GM19372 (cell line): ENCODE results near the gene SPIN3.
"Not testable (repeated sequence)": the region's sequence is repeated elsewhere in the genome, so short reads cannot be mapped to it uniquely, and the experiment has no call there.

ENCODE experiments used
- ATAC-seq: cut with Tn5 transposase; IDR thresholded peaks from one replicate; pipeline ENCODE4 v1.9.1; 2021; ENCODE audit warnings: mild to moderate bottlenecking, low read depth, moderate library complexity; ENCODE audit not compliant: unreplicated experiment

The SPIN3 gene

DNA sequence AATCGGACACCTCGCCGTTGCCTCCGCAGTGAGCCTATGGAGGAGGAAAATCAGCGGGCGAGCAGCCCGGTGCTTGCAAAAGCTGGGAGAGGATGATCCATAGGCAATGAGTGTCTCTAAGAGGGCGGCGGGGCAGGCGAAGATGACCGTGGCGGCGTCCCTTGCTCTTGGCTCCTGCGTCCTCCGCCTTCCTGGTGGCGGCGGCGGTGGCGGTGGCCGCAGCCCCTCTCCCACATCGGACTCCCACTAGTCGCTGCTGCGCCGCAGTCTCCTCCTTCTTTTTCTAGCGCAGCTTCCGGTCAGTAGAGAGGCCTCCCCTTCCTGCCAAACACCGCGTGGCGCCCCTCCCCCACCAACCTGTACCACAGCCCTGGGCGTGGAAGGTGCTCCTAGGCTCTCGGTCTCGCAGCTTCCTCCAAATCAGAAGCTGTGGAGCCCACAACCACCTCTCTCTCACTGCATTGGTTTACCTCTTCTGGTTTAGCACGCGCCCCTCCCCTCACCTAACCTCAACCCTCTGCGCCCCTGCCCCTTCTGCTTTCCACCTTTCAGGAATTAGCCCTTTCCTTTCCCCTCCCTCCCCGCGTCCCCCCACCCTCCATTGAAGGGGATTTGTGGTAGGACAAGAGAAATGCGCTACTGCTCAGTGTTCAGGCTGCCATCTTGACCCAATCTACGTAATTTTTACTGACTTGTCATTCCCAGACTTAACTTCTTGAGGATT is at the start of gene SPIN3:
Gene SPIN3, minus strand, starts transcription at position 271 of the 724 bp plus-strand sequence. CDS start 594 bp downstream, outside the sequence.
- peak; percentile 97 for ATAC-seq

DNA sequence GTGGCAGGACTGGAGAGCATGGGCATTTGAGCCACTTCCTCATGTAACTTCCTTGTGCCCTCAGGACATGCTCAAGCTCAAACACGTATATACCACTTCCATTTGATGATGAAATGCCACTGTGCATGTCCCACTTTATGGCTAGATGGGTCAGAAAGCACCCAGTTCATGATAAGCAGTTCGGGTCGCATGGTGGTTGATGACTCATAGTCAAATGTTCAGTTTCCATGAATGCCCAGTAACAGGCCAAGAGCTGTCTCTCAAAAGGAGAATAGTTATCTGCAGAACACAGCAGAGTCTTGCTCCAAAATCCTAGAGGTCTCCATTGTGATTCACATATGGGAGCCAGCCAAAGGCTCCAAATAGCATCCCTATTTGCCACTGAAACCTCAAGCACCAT is 48.9 kb upstream of the SPIN3 start:
- ATAC-seq, result no peak

DNA sequence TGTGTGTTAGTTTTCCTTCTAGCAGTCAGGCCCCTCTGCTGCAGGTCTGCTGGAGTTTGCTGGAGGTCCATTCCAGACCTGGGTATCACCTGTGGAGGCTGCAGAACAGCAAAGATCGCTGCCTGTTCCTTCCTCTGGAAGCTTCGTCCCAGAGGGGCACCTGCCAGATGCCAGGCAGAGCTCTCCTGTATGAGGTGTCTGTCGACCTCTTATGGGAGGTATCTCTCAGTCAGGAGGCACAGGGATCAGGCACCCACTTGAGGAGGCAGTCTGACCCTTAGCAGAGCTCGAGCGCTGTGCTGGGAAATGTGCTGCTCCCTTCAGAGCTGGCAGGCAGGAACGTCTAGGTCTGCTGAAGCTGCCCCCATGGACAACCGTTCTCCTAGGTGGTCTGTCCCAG is 41.9 kb upstream of the SPIN3 start:
- ATAC-seq, result not testable (repeated sequence)

DNA sequence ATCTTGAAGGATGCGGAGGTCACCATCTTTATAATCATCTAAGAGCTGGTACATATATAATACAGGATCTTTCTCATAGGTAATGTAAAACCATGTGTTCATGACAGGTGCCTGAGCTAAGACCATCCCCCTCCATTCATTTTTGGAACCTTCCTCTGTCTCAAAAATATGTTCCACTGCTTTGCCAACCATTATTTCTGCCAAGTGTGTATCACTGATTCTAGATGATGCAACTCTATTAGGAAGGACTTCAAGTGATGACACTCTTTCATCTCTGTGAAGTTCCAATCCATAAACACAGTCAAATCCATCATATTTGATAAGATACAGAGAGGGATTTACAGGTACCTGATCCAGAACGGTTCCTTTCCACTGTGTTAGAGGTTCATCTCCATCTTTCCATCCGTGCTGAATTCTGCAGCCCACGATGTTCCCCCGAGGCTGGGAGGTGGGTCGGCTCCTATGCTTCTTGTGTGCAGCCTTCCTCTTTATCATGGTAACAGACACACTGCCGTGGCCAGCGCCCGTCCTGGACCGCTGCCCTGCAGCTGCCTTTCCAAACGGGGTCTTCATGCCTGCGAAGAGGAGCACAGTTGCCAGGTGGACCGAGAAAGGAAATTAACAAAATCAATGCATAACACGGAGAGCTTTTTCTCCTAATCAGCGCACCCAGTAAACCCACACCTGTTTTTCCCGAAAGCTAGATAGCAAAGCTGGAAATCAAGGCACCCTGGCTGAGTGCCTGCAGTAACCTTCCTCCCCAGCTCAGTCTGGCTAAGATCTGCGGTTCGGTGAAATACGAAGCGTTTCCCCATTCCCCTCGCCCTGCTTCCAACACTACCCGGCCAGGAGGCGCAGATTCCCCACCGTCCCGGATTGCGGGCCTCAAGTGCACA is 718 bp downstream of the SPIN3 start:
- ATAC-seq, result no peak

DNA sequence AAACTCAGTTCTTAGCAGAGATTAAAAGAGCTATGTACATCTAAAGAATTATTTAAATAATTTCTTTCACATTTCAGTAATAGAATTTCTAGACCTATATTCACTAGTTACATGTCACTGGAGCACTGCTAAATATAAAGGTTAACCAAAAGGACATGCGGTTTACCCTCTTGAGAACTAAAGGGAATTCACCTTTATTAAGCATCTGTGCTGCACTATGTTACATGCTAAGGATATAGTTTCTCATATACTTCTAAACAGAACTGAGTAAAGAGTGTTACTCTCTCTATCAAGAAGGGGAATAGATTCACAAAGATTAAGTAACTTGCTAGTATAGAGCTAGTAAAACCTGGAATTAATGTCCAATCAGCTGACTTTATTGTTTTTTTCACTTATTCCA is 7.6 kb downstream of the SPIN3 start:
- no peak for ATAC-seq

DNA sequence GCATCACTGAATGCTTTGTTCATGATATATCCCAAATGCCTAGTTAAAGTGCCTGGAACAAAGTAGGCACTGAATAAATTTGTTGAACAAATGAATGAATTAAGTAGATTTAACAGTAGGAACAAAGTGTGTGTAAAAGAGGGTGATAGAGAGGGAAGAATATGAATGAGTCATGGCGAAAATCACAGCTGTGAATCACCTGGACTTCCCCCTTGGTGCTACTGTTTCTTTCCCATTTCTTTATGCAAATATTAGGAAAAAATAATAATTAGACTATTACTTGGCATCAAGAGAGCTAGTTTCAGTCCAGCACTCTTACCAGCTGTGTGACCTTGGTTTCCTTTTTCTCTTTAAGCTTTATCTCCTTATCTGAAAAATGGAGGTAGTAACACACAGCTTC is 9.2 kb downstream of the SPIN3 start:
- no peak for ATAC-seq

DNA sequence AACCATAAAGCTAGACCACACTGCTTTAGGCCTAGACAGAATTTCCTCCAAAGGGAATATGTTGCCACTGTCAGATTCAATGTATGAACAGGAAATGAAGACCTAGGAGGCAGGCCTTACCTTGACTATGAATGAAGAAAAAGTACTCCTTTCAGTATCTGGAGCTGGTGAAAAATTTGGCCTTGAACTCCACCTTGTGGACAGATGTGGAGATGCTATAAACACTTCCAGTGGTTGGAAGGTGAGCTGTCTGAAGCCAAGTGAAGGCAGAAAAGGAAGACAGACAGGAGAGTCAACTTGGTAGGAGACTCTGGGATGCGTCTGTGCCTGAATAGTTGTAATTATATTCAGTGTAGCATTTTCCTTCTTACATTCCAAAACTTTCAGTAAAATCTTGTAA is 17.2 kb downstream of the SPIN3 start:
- ATAC-seq, result peak; percentile 88

DNA sequence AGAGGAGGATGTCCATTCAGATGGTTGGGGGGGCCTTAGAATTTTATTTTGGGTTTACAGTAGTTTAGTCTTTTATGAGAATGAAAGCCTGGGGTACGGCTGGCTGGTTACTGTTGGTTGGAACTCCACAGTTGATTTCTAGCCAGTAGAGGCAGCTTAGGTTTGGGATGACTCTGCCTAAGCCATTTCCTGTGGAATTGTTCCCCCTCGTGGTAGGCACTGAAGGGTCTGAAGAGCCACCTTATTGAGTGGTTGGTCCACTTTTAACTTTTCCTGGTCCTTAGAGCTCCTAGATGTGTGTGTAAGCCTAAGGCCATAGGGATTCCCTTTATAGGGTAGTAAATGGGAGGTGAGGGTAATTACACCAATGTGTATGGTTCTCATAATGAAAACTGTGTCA is 19.7 kb downstream of the SPIN3 start:
- no peak for ATAC-seq

DNA sequence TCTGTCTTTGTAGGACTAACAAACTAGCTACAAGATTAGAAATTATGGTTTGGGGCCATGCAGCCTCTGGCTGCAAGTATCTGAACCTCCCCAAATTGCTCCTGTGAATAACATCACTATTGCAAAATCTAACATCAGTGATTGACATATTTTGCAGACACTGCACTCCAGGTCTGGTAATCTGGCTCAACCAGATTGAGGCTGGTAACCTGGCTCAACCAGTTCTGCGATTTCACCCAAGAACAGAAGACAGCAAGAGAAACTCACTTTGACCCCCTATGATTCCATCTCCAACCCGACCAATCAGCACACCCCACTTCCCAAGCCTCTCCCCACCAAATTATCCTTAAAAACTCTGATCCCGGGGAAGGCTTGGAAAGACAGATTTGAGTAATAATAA is 20.9 kb downstream of the SPIN3 start:
- no peak for ATAC-seq

DNA sequence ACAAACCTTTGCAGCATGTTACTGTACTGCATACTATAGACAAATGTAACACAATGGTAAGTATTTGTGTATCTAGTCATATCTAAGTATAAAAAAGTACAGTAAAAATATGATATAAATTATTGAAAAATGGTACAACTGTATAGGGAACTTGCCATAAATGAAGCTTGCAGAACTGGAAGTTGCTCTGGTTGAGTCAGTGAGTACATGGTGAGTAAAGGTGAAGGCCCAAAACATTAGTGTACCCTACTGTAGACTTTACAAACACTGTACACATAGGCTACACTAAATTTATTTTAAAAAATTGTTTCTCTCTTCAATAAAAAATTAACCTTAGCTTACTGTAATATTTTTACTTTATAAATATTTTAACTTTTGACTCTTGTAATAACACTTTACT is 25.8 kb downstream of the SPIN3 start:
- no peak for ATAC-seq

DNA sequence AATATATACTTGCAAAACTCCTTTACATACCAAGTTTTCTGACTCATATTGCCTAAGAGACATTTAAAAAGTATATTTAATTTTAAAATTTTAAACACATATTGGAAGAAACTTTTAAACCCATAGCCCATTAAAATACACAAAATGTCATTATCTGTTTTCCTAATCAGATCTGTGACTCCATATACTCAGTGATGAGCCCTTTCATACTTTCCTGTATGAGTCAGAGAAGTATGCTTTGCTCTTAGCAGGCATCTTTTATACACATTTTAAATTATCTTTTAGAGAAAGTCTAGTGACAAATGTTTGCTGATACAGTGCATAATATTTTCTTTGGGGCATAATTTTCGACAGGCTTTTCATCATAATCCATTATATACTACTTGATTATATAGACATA is 26.4 kb downstream of the SPIN3 start:
- no peak for ATAC-seq

DNA sequence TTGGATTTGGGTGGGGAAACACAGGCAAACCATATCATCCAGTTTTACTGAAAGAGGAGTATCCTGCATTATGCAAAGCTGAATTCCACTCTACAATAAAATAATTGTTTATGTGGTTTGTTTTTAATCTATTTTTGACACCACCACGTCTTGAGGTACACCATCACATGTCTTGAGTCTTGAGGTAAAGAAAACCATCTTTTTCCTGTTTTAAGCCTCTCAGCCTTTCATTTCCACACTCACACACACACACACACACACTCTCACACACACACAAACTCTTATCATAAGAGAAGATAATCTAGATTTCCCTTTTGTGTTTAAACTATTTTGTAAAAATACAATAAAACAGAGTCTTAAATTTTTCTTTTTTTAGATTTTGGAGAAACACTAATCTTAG is 32.0 kb downstream of the SPIN3 start:
- ATAC-seq, result no peak

DNA sequence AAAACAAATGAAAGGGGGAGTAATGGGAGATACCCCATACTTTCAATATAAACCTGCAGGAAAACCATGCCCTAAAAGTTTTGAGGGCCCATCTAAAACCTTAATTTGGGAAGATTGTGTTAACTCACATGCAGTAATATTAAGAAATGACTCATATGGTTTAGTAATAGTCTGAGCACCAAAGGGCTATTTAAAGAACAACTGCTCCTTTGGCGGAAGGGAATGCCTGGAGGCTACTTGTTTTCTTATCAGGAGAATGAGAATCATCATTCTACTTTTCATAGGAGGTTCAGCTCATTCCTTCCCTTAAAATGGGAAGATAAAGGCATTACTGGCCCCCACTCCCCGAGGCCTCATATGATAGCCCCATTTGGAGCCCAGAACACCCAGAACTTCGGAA is 47.6 kb downstream of the SPIN3 start:
- ATAC-seq, result no peak

DNA sequence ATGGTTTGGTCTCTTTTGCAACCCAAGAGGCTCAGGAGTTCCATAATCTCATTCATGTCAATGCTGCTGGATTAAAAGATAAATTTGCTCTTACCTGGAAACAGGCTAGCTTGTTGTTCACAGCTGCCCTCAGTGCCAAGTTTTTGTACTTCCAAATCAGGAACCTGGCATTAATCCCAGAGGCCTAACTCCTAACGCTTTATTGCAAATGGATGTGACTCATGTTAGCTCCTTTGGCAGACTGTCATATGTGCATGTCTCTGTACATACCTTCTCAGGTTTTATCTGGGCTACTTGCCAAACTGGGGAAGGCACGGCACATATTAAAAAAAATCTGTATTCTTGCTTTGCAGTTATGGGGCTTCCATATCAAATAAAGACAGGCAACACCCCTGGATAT is 49.1 kb downstream of the SPIN3 start:
- not testable (repeated sequence) for ATAC-seq

DNA sequence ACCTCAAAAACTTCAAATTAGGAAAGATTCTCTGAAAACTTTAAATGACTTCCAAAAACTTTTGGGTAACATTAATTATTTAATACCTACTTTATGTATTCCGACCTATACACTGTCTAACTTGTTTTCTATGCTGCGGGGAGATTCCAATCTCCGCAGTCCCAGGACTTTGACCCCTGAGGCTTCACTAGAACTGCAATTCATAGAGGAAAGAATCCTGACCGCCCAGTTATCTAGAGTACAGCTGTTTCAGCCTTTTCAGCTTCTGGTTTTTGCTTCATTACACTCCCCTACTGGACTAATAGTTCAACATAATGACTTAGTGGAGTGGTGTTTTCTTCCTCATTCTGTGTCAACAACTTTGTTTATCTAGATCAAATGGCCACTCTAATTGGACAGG is 50.1 kb downstream of the SPIN3 start:
- not testable (repeated sequence) for ATAC-seq

DNA sequence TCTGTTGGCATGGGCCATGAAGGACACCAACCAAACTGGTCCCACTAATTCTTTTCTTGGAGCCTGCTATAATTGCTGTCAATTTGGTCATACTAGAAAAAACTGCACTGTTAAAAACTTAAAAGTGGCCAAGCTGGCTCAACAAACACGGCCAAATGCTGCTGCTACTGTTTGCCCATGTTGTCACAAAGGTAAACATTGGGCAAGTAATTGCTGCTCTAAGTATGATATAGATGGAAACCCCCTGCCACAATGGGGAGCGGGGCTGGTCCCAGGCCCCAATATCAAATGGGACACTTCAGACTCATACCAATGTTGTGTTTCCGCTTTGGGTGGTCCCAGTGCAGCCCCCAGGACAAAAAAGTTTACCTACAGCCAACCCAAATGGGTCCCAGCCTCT is 52.1 kb downstream of the SPIN3 start:
- no peak for ATAC-seq
